ENCODE results near the gene C20orf173. TPM values are rescaled to one million over a fixed set of nuclear protein-coding genes. Genes with fewer than 3 reads are reported as not detected.
"Not testable (repeated sequence)": the region's sequence is repeated elsewhere in the genome, so short reads cannot be mapped to it uniquely, and the experiment has no call there.

C20orf173 gene
- total RNA-seq, 4 donors from 2014 or later = not detected

GRCh38 chr20:35547329-35547728 lies 17.9 kb upstream of the C20orf173 start:
- no peak for DNase-seq (ENCODE audit: low spot score in 2 of 2)
- H3K4me1 ChIP-seq = peaks cover 0 to 12% (median 3%) of the 10 kb centered on the region in 4 donors
- 80 to 93% methylated on average over 8 to 9 of the region's 9 CpGs for WGBS, 2 donors
- no peaks in the 10 kb centered on the region for H3K27me3 ChIP-seq
- peaks cover 0 to 92% (median 19%) of the 10 kb centered on the region in 3 donors for H3K36me3 ChIP-seq
- no peak overlapping the region for H3K4me3 ChIP-seq
- TF ChIP-seq POLR2A (IDR thresholded peaks at IDR 0.05) (no peak), EP300 (IDR thresholded peaks at IDR 0.05) (no peak), CTCF (IDR thresholded peaks at IDR 0.05) (no peak)
- H3K27ac ChIP-seq = no peak overlapping the region
- no peaks in the 10 kb centered on the region for H3K9me3 ChIP-seq

GRCh38 chr20:35546127-35546526 lies 16.7 kb upstream of the C20orf173 start:
- Histone ChIP-seq H3K36me3 (peaks cover 0 to 80% (median 19%) of the 10 kb centered on the region in 3 donors), H3K27ac (no peak overlapping the region), H3K27me3 (no peaks in the 10 kb centered on the region), H3K4me3 (no peak overlapping the region), H3K9me3 (no peaks in the 10 kb centered on the region), H3K4me1 (peaks cover 0 to 19% (median 5%) of the 10 kb centered on the region in 4 donors)
- DNase-seq (ENCODE audit: low spot score in 2 of 2) = no peak
- TF ChIP-seq EP300 (IDR thresholded peaks at IDR 0.05) = no peak
- no peak for TF ChIP-seq POLR2A (IDR thresholded peaks at IDR 0.05)
- no peak for TF ChIP-seq CTCF (IDR thresholded peaks at IDR 0.05)
- WGBS, 2 donors = 73 to 88% methylated on average over 1 of the region's 1 CpG

- not testable (repeated sequence) for DNase-seq (ENCODE audit: low spot score in 2 of 2); H3K27me3 ChIP-seq
- H3K36me3 ChIP-seq = peaks cover 0 to 68% (median 19%) of the 10 kb centered on the region in 3 donors
Observed at GRCh38 chr20:35544941-35545340, 15.5 kb upstream of the C20orf173 start.

GRCh38 chr20:35544436-35544835 lies 15.0 kb upstream of the C20orf173 start:
- no peak for DNase-seq (ENCODE audit: low spot score in 2 of 2)
- peaks cover 0 to 21% (median 5%) of the 10 kb centered on the region in 4 donors for H3K4me1 ChIP-seq
- H3K27ac ChIP-seq = no peak overlapping the region
- H3K9me3 ChIP-seq = no peaks in the 10 kb centered on the region
- H3K4me3 ChIP-seq = no peak overlapping the region
- peaks cover 0 to 63% (median 19%) of the 10 kb centered on the region in 3 donors for H3K36me3 ChIP-seq
- no peaks in the 10 kb centered on the region for H3K27me3 ChIP-seq
- TF ChIP-seq POLR2A (IDR thresholded peaks at IDR 0.05) (no peak), EP300 (IDR thresholded peaks at IDR 0.05) (no peak), CTCF (IDR thresholded peaks at IDR 0.05) (no peak)
- WGBS, 2 donors = 95% methylated on average over 16 of the region's 16 CpGs

More at GRCh38 chr20:35544941-35545340, 15.5 kb upstream of the C20orf173 start:
- WGBS, 2 donors = 92% methylated on average over 4 to 7 of the region's 7 CpGs
- H3K4me3 ChIP-seq, H3K9me3 ChIP-seq, H3K27ac ChIP-seq: not testable (repeated sequence)
- peaks cover 0 to 21% (median 5%) of the 10 kb centered on the region in 4 donors for H3K4me1 ChIP-seq

- H3K27ac ChIP-seq = no peak overlapping the region
- H3K4me3 ChIP-seq = peak overlapping the region in 1 of 4 donors; percentile 79
- H3K27me3 ChIP-seq = no peaks in the 10 kb centered on the region
- peaks cover 0 to 21% (median 5%) of the 10 kb centered on the region in 4 donors for H3K4me1 ChIP-seq
- H3K9me3 ChIP-seq = no peaks in the 10 kb centered on the region
- TF ChIP-seq CTCF (IDR thresholded peaks at IDR 0.05) (no peak), POLR2A (IDR thresholded peaks at IDR 0.05) (no peak), EP300 (IDR thresholded peaks at IDR 0.05) (no peak)
- WGBS, 2 donors = 91 to 100% methylated on average over 1 of the region's 1 CpG
- H3K36me3 ChIP-seq = peaks cover 0 to 49% (median 6%) of the 10 kb centered on the region in 3 donors
- no peak for DNase-seq (ENCODE audit: low spot score in 2 of 2)
Observed at GRCh38 chr20:35542990-35543389, 13.5 kb upstream of the C20orf173 start.
